Uterus (tissue), 4 donors: ENCODE data around the gene PM20D2. TPM values are rescaled to one million over a fixed set of nuclear protein-coding genes. Genes with fewer than 3 reads are reported as not detected.

ENCODE experiments used
- DNase-seq, 2 donors: peaks; one replicate each; pipeline ENCODE4 v3.0.0-alpha.2; 2019 to 2020
- H3K27ac ChIP-seq, 2 donors: fragments of 200-600 bp; sonication (generic); 1 replicate in 1 of 2; 2 replicates in 1 of 2; pipeline ENCODE4 v1.5.1; 2016 to 2018
- H3K27me3 ChIP-seq, 2 donors: fragments of 200-600 bp; sonication (generic); one replicate each; pipeline ENCODE4 v1.5.1; 2018 to 2019; ENCODE audit warnings: control low read depth in 1 of 2
- H3K36me3 ChIP-seq, 2 donors: fragments of 200-600 bp; sonication (generic); one replicate each; pipeline ENCODE4 v1.5.1; 2019; ENCODE audit warnings: control low read depth in 1 of 2
- H3K4me1 ChIP-seq, 2 donors: fragments of 200-600 bp; sonication (generic); one replicate each; pipeline ENCODE4 v1.5.1; 2018 to 2019; ENCODE audit warnings: control low read depth in 1 of 2
- H3K4me3 ChIP-seq, 2 donors: fragments of 200-600 bp; sonication (generic); 1 replicate in 1 of 2; 2 replicates in 1 of 2; pipeline ENCODE4 v1.5.1; 2018 to 2019; ENCODE audit warnings: mild to moderate bottlenecking in 1 of 2
- H3K9me3 ChIP-seq, 2 donors: fragments of 200-600 bp; sonication (generic); one replicate each; pipeline ENCODE4 v1.5.1; 2019; ENCODE audit warnings: control low read depth in 1 of 2
- CTCF ChIP-seq, 4 experiments: fragments of 200-600 bp in 2 of 4; fragments of 450-650 bp in 2 of 4; sonication (generic) in 2 of 4; IDR thresholded peaks; one replicate each; pipeline ENCODE4 v1.5.1; 2016 to 2019; ENCODE audit warnings: antibody characterized with exemption in 4 of 4, mild to moderate bottlenecking in 2 of 4, moderate library complexity in 1 of 4
- POLR2A ChIP-seq, 2 donors: fragments of 450-650 bp; IDR thresholded peaks; one replicate each; pipeline ENCODE4 v1.6.1; 2016; ENCODE audit warnings: antibody characterized with exemption in 2 of 2, mild to moderate bottlenecking in 1 of 2, moderate library complexity in 1 of 2
- intact Hi-C: fragments of 100-400 bp; cut with DNase I; formaldehyde crosslinking; loops from one replicate; pipeline ENCODE4 v1.15.1; 2023; ENCODE audit warnings: low total_unique reads
- total RNA-seq, 4 donors: library from RNA; depleted of rRNA in 3 of 4; stranded (reverse); fragments of >200 nt in 3 of 4; gene quantifications; one replicate each; pipeline versions ENCODE4 v1.1.0 to v1.2.4, GENCODE V29; 2014 to 2023
- donor health status: DM: yes; HTN: yes; CAD: no.

PM20D2 gene, protein sequence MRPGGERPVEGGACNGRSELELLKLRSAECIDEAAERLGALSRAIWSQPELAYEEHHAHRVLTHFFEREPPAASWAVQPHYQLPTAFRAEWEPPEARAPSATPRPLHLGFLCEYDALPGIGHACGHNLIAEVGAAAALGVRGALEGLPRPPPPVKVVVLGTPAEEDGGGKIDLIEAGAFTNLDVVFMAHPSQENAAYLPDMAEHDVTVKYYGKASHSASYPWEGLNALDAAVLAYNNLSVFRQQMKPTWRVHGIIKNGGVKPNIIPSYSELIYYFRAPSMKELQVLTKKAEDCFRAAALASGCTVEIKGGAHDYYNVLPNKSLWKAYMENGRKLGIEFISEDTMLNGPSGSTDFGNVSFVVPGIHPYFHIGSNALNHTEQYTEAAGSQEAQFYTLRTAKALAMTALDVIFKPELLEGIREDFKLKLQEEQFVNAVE
- total RNA-seq: 10 to 100 TPM in 3 of 4 donors, 1 to 10 TPM in 1; 5.6 to 50.3 (median 16.0) TPM

DNA sequence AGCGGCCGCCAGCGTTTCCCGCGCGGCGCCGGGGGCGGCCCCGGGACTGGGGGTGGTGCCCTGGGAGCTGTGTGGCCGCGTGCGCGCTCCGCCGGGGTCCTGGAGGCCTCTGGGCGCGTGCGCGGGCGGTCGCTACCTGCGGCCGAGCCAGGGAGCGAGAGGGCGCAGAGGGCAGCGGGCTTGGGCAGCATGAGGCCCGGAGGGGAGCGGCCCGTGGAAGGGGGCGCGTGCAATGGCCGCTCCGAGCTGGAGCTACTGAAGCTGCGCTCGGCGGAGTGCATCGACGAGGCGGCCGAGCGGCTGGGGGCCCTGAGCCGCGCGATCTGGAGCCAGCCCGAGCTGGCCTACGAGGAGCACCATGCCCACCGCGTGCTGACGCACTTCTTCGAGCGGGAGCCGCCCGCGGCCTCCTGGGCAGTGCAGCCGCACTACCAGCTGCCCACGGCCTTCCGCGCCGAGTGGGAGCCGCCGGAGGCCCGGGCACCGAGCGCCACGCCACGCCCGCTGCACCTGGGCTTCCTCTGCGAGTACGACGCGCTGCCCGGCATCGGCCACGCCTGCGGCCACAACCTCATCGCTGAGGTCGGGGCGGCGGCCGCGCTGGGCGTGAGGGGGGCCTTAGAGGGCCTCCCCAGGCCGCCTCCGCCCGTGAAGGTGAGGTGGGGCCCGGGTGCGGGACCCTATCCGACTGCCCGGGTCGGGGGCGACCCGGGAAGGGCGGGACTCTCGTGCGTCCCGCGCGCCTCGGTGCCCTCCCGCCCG lies at the start of gene PM20D2:
Gene PM20D2, plus strand, starts transcription at position 100 of the 762 bp plus-strand sequence. Its CDS starts 90 bp downstream, at position 190.
- Histone ChIP-seq H3K27me3 (no peaks in the 10 kb centered on the region), H3K4me1 (peaks cover 0 to 3% of the 10 kb centered on the region in 2 donors), H3K4me3 (peak within 1 kb of the TSS; percentile 53 to 79), H3K27ac (peak within 1 kb of the TSS; percentile 73 to 89), H3K36me3 (no peaks in the 10 kb centered on the region), H3K9me3 (no peaks in the 10 kb centered on the region)
- peak; percentile 52 to 62 for DNase-seq
- TF ChIP-seq CTCF (IDR thresholded peaks at IDR 0.05): no peak
- TF ChIP-seq POLR2A (IDR thresholded peaks at IDR 0.05): peak in 1 of 2 donors; percentile 69
- intact Hi-C loops: no loop called here

- no peak for TF ChIP-seq CTCF (IDR thresholded peaks at IDR 0.05)
- TF ChIP-seq POLR2A (IDR thresholded peaks at IDR 0.05): no peak
Observed at GRCh38 chr6:89098461-89098860, 47.4 kb upstream of the PM20D2 start.

GRCh38 chr6:89100114-89100513 lies 45.7 kb upstream of the PM20D2 start:
- TF ChIP-seq CTCF (IDR thresholded peaks at IDR 0.05) (no peak), POLR2A (IDR thresholded peaks at IDR 0.05) (no peak)
- Histone ChIP-seq H3K27me3 (no peaks in the 10 kb centered on the region), H3K4me3 (no peak overlapping the region), H3K36me3 (no peaks in the 10 kb centered on the region), H3K27ac (no peak overlapping the region), H3K4me1 (no peaks in the 10 kb centered on the region), H3K9me3 (no peaks in the 10 kb centered on the region)
- intact Hi-C loops: no loop called here
- no peak for DNase-seq

More at GRCh38 chr6:89098461-89098860, 47.4 kb upstream of the PM20D2 start:
- Histone ChIP-seq H3K9me3 (no peaks in the 10 kb centered on the region), H3K4me1 (no peaks in the 10 kb centered on the region), H3K4me3 (no peak overlapping the region), H3K36me3 (no peaks in the 10 kb centered on the region), H3K27ac (no peak overlapping the region), H3K27me3 (no peaks in the 10 kb centered on the region)
- intact Hi-C loops: no loop called here
- DNase-seq: no peak

- Histone ChIP-seq H3K9me3 (no peaks in the 10 kb centered on the region), H3K36me3 (no peaks in the 10 kb centered on the region), H3K27ac (no peak overlapping the region), H3K4me3 (no peak overlapping the region), H3K27me3 (no peaks in the 10 kb centered on the region), H3K4me1 (no peaks in the 10 kb centered on the region)
- DNase-seq: no peak
- no peak for TF ChIP-seq POLR2A (IDR thresholded peaks at IDR 0.05)
- TF ChIP-seq CTCF (IDR thresholded peaks at IDR 0.05): no peak
- intact Hi-C loops: no loop called here
Observed at GRCh38 chr6:89110284-89110683, 35.6 kb upstream of the PM20D2 start.

- Histone ChIP-seq H3K27me3 (no peaks in the 10 kb centered on the region), H3K36me3 (no peaks in the 10 kb centered on the region), H3K4me3 (no peak overlapping the region), H3K4me1 (no peaks in the 10 kb centered on the region), H3K9me3 (no peaks in the 10 kb centered on the region), H3K27ac (no peak overlapping the region)
- TF ChIP-seq POLR2A (IDR thresholded peaks at IDR 0.05) (no peak), CTCF (IDR thresholded peaks at IDR 0.05) (no peak)
- no peak for DNase-seq
- intact Hi-C loops: no loop called here
Observed at GRCh38 chr6:89111933-89112332, 33.9 kb upstream of the PM20D2 start.
